HG02571 (cell line): Measurements from ENCODE around the gene TIMP1.
A peak's percentile ranks its signal among the peaks of the same experiment; 100 is the strongest.

Experiments used
- ATAC-seq: cut with Tn5 transposase; IDR thresholded peaks from one replicate; pipeline ENCODE4 v1.9.1; 2021; ENCODE audit warnings: mild to moderate bottlenecking, moderate library complexity; ENCODE audit not compliant: unreplicated experiment

Gene TIMP1

DNA sequence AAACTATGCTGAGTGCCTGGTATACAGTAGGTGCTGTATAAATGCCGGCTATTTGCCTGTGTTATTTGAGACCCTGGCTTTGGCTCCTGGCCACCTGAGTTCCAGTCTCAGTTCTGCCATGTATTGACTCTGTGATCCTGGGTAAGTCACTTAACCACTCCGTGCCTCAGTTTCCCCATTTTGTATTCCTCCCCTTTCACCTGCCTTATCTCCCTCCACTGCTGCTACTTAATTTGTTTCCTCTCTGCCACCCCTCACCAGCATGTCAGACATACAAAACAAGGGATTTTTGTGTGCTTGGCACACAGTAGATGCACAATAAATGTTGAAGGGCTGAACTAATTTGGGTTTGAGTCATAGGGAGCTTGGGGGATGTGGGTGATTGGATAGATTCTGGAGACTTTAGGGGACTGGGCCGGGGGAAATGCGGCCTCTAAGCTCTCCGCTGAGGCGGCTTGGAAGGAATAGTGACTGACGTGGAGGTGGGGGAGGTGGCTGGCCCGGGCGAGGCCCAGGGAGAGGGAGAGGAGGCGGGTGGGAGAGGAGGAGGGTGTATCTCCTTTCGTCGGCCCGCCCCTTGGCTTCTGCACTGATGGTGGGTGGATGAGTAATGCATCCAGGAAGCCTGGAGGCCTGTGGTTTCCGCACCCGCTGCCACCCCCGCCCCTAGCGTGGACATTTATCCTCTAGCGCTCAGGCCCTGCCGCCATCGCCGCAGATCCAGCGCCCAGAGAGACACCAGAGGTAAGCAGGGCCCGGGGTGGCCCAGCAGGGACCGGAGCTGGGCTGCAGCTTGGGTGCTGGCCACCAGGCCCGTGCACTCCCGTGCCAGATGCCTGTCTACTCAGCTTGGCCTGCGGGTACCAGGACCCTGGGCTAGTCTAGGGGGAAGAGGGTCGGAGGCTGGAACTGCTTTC is at the start of gene TIMP1:
Gene TIMP1 (plus strand): TSS at position 706 of the 917 bp plus-strand sequence. CDS start 980 bp downstream, outside the sequence.
- peak; percentile 61 for ATAC-seq

- ATAC-seq: no peak
Observed at GRCh38 chrX:47539860-47540259, 42.4 kb upstream of the TIMP1 start.

DNA sequence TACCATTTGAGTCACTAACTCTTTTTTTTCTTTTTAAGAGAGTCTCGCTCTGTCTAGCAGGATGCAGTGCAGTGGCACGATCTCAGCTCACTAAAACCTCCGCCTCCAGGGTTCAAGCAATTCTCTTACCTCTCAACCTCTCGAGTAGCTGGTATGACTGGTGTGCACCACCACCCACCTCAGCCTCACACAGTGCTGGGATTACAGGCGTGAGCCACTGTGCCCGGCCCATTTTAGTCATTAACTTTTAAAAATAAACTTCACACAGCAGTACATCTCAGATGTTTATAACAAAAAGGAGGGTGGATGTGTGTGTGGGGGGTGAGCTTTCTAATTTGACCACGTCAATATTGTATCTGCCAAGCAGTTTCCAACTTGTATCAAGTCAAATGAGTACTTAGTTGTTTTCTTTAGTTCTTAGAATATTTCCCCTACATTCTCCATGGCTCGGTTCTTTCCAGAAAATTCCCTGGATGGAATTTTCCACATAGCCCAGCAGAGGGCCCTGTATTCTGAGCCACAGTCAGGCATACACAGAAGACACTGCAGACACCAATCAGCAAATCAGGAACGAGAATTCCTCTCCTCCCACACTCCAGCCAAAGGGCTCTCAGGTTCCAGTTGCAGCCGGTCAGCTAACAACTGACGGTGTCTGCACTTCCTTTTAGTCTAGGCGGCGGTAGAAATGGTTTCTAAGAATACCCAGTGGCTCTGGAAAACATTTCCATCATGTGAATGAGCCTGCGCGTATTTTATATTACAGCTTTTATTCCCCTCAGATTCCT is 41.3 kb upstream of the TIMP1 start:
- no peak for ATAC-seq

- ATAC-seq: no peak
Observed at GRCh38 chrX:47543496-47543895, 38.7 kb upstream of the TIMP1 start.

GRCh38 chrX:47556045-47556623 is 26.1 kb upstream of the TIMP1 start:
- peak; percentile 85 for ATAC-seq

DNA sequence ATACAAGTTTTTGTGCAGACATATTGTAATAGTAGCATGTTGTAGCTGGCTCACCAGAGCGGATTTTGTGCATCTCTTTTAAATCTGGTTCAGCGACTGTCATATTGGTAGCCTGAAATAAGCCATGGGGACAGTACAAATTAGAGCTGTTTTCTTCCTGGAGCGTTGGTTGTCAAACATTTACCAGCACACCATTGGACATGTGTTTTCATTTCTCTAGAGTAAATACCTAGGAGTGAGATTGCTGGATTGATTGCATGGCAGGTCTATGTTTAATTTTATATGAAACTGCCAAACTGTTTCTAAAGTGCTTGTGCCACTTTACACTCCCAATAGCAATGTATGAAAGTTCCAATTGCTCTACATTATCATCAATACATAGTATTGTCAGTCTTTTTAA is 23.8 kb upstream of the TIMP1 start:
- no peak for ATAC-seq

GRCh38 chrX:47560179-47560933 is 21.9 kb upstream of the TIMP1 start:
- ATAC-seq: no peak

DNA sequence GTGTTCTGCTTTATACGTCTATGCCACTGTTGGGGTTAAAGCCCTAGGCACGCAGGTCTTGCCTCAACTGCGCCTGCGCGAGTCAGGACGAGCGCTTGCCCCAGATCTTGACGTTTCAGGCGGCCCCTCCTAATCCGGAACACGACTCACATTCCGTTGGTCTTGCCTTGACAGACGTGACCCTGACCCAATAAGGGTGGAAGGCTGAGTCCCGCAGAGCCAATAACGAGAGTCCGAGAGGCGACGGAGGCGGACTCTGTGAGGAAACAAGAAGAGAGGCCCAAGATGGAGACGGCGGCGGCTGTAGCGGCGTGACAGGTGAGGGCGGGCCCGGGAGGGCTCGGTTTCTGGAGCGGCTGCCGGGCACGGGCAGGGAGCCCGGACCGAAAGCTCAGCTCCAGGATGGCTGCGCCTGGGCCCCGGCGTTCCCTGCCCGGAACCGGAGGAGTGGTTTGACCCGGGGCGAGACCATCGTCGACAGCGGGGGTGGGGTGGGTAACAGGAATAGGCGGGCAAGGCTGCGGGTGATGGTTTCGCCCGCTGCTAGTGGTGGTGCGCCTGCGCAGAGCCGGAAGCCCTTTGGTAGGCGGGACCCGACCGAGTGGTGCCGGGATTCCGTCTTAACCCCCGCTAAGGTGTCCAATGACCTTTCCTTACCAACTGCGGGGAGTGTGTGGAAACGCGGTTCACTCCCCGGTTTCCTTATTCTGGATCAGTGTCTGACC is 21.1 kb upstream of the TIMP1 start, which contains the start of gene ARAF:
Gene ARAF (plus strand): TSS at position 272 of the 725 bp plus-strand sequence. CDS start 1,763 bp downstream, outside the sequence.
- peak; percentile 89 for ATAC-seq

DNA sequence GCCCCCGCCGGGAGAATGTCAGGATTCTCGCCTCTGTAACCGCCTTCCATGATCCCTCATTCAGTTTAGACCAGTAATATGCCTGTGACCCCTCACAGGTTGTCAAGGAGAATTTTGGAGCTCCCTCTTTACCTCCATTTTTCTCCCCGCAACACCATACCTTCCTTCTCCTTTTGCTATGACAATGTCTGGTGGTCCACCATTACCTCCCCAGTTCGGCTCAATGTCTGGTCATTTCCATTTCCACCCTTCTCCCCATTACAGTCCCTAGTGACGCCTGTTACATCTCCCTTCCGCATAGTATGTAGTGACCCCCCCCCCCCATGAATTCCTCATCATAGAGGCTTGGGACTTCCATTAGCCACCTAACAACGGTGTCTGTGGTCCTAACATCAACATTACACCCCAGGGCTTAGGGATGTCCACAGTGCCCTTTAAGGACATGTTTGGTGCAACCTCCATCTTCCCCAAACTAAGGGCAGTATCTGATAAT is 20.5 kb upstream of the TIMP1 start:
- no peak for ATAC-seq

GRCh38 chrX:47562615-47563243 is 19.5 kb upstream of the TIMP1 start:
- ATAC-seq: no peak

GRCh38 chrX:47563801-47564315 is 18.4 kb upstream of the TIMP1 start:
- ATAC-seq: no peak

- ATAC-seq: no peak
Observed at GRCh38 chrX:47564438-47565085, 17.7 kb upstream of the TIMP1 start.

GRCh38 chrX:47566841-47567240 is 15.4 kb upstream of the TIMP1 start:
- no peak for ATAC-seq

GRCh38 chrX:47568656-47569295 is 13.5 kb upstream of the TIMP1 start:
- no peak for ATAC-seq

DNA sequence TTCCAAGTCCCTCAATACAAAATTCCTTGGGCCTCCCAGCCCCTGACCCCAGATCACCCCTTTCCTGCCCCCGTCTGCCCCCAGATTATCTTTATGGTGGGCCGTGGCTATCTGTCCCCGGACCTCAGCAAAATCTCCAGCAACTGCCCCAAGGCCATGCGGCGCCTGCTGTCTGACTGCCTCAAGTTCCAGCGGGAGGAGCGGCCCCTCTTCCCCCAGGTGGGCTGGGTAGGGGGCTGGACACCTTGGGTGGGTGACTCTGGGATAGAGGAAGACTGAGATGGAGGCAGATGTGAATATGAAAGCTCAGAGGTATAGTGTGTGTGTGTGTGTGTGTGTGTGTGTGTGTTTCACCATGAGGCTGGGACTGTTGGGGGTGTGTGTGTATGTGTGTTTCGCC is 11.4 kb upstream of the TIMP1 start:
- no peak for ATAC-seq

GRCh38 chrX:47571215-47571614 is 11.0 kb upstream of the TIMP1 start:
- ATAC-seq: no peak

GRCh38 chrX:47571896-47572295 is 10.3 kb upstream of the TIMP1 start:
- ATAC-seq: no peak

- ATAC-seq: no peak
Observed at GRCh38 chrX:47572773-47573340, 9.4 kb upstream of the TIMP1 start.
